ENCODE results near the gene LRIG2. TPM values are rescaled to one million over a fixed set of nuclear protein-coding genes. Genes with fewer than 3 reads are reported as not detected.
A peak's percentile ranks its signal among the peaks of the same experiment; 100 is the strongest.

Gene LRIG2
- total RNA-seq, 3 donors from 2014 or later (not counting 1 experiment from before 2014, with no cell fraction given): 20.2 to 28.5 (median 23.7) TPM

GRCh38 chr1:113048064-113048463 lies 24.9 kb upstream of the LRIG2 start:
- 94% methylated on average over 2 of the region's 3 CpGs for WGBS (ENCODE audit: insufficient coverage)
- ATAC-seq (no peak), DNase-seq (no peak)
- intact Hi-C loops (cut with micrococcal nuclease): loop anchor here (10.0 kb wide), 1 partner anchor 333 kb away; the partner anchor contains the start of gene PPM1J
- no peaks in the 10 kb centered on the region for H3K36me3 ChIP-seq (ENCODE audit: control insufficient read depth, insufficient read depth, low read length)
- H3K36me3 Mint-ChIP-seq: no peaks in the 10 kb centered on the region
- H3K4me1 Mint-ChIP-seq: peaks cover 37 to 48% of the 10 kb centered on the region in 2 donors
- H3K9me3 ChIP-seq (ENCODE audit: control insufficient read depth, insufficient read depth, low read length): no peaks in the 10 kb centered on the region
- no peaks in the 10 kb centered on the region for H3K27me3 ChIP-seq (ENCODE audit: control insufficient read depth, insufficient read depth, low read length)
- no peak overlapping the region for H3K4me3 ChIP-seq (ENCODE audit: low read length)
- no peaks in the 10 kb centered on the region for H3K27me3 Mint-ChIP-seq (ENCODE audit: low read depth in 2 of 2)
- H3K9me3 Mint-ChIP-seq: no peaks in the 10 kb centered on the region
- H3K27ac ChIP-seq (ENCODE audit: low read length): no peak overlapping the region
- no peak for TF ChIP-seq CTCF (IDR thresholded peaks at IDR 0.05)
- peaks cover 28% of the 10 kb centered on the region for H3K4me1 ChIP-seq (ENCODE audit: control insufficient read depth, insufficient read depth, low read length)
- H3K4me3 Mint-ChIP-seq: no peak overlapping the region
- peak overlapping the region in 1 of 2 donors; percentile 83 for H3K27ac Mint-ChIP-seq

GRCh38 chr1:113053344-113054126 lies 19.5 kb upstream of the LRIG2 start:
- 88% methylated on average over 12 of the region's 12 CpGs for whole genome bisulfite sequencing (ENCODE audit: insufficient coverage)

GRCh38 chr1:113055570-113055969 lies 17.4 kb upstream of the LRIG2 start:
- no peaks in the 10 kb centered on the region for H3K36me3 Mint-ChIP-seq
- no CpG with 5 or more reads among the region's 1 CpG for WGBS (ENCODE audit: insufficient coverage)
- Histone ChIP-seq H3K4me3 (ENCODE audit: low read length) (no peak overlapping the region), H3K36me3 (ENCODE audit: control insufficient read depth, insufficient read depth, low read length) (no peaks in the 10 kb centered on the region), H3K4me1 (ENCODE audit: control insufficient read depth, insufficient read depth, low read length) (peaks cover 17% of the 10 kb centered on the region), H3K9me3 (ENCODE audit: control insufficient read depth, insufficient read depth, low read length) (no peaks in the 10 kb centered on the region), H3K27me3 (ENCODE audit: control insufficient read depth, insufficient read depth, low read length) (no peaks in the 10 kb centered on the region), H3K27ac (ENCODE audit: low read length) (no peak overlapping the region)
- peaks cover 24 to 40% of the 10 kb centered on the region in 2 donors for H3K4me1 Mint-ChIP-seq
- peak overlapping the region in 1 of 2 donors; percentile 41 for H3K27ac Mint-ChIP-seq
- H3K9me3 Mint-ChIP-seq: no peaks in the 10 kb centered on the region
- no peak for ATAC-seq
- DNase-seq: no peak
- intact Hi-C loops (cut with micrococcal nuclease): no loop called here
- TF ChIP-seq CTCF (IDR thresholded peaks at IDR 0.05): no peak
- H3K4me3 Mint-ChIP-seq: no peak overlapping the region
- no peaks in the 10 kb centered on the region for H3K27me3 Mint-ChIP-seq (ENCODE audit: low read depth in 2 of 2)

More at GRCh38 chr1:113053344-113054126, 19.5 kb upstream of the LRIG2 start:
- Histone ChIP-seq H3K4me3 (ENCODE audit: low read length) (no peak overlapping the region), H3K4me1 (ENCODE audit: control insufficient read depth, insufficient read depth, low read length) (peaks cover 17% of the 10 kb centered on the region), H3K27me3 (ENCODE audit: control insufficient read depth, insufficient read depth, low read length) (no peaks in the 10 kb centered on the region), H3K27ac (ENCODE audit: low read length) (peak overlapping the region; percentile 45), H3K36me3 (ENCODE audit: control insufficient read depth, insufficient read depth, low read length) (no peaks in the 10 kb centered on the region), H3K9me3 (ENCODE audit: control insufficient read depth, insufficient read depth, low read length) (no peaks in the 10 kb centered on the region)
- TF ChIP-seq CTCF (IDR thresholded peaks at IDR 0.05): no peak
- peaks cover 30 to 46% of the 10 kb centered on the region in 2 donors for H3K4me1 Mint-ChIP-seq
- peak overlapping the region; percentile 21 for H3K4me3 Mint-ChIP-seq
- H3K36me3 Mint-ChIP-seq: no peaks in the 10 kb centered on the region
- intact Hi-C loops (cut with micrococcal nuclease): no loop called here
- no peak for DNase-seq
- ATAC-seq: peak in 2 of 3 donors; percentile 21 to 24
- no peaks in the 10 kb centered on the region for H3K9me3 Mint-ChIP-seq
- no peaks in the 10 kb centered on the region for H3K27me3 Mint-ChIP-seq (ENCODE audit: low read depth in 2 of 2)
- peak overlapping the region; percentile 61 to 84 for H3K27ac Mint-ChIP-seq
